Endothelial cell of umbilical vein (primary cell): Measurements from ENCODE around the gene PDE6B. TPM values are rescaled to one million over a fixed set of nuclear protein-coding genes. Genes with fewer than 3 reads are reported as not detected.

Experiments
- BruUV-seq: library from RNA; stranded (reverse); fragments of 400-500 nt; replicated peaks from 2 replicates; lab custom pipeline; 2021; lab: Mats Ljungman, UMichigan
- CTCF ChIA-PET: fragments of 300-600, 350-600 bp; sonication (Branson Sonifier 250); formaldehyde crosslinking; loops from one replicate; lab custom pipeline; 2021; ENCODE audit warnings: antibody characterized with exemption, inconsistent platforms; lab: Charles Lee
- POLR2A ChIA-PET: fragments of 300-600, 350-600 bp; sonication (Branson Sonifier 250); formaldehyde crosslinking; loops from one replicate; lab custom pipeline; 2021; ENCODE audit warnings: antibody characterized with exemption, inconsistent platforms; lab: Charles Lee
- DNase-seq: peaks from one replicate; pipeline ENCODE4 v3.0.0-alpha.2; 2011; ENCODE audit warnings: low read depth, low spot score
- FAIRE-seq: peaks from 2 replicates; lab custom pipeline; 2011; peaks lifted over from hg19 to GRCh38; lab: Jason Lieb, UNC
- H2AFZ ChIP-seq: 2 replicates; pipeline ENCODE4 v1.6.0; 2012; ENCODE audit warnings: low read depth, low read length, control low read depth, inconsistent platforms
- H3K27ac ChIP-seq: 2 replicates; pipeline ENCODE4 v1.5.1; 2011; ENCODE audit warnings: low read depth, mild to moderate bottlenecking, control low read depth, low read length, moderate library complexity; ENCODE audit not compliant: insufficient read depth
- H3K27me3 ChIP-seq, 2 experiments: 2 replicates each; pipeline versions ENCODE4 v1.6.0 to v1.6.1; 2011; ENCODE audit warnings: low read length in 2 of 2, mixed read lengths in 1 of 2; ENCODE audit not compliant: control insufficient read depth in 2 of 2, insufficient read depth in 2 of 2
- H3K36me3 ChIP-seq, 2 experiments: 2 replicates in 1 of 2; 3 replicates in 1 of 2; pipeline ENCODE4 v1.5.1; 2011; ENCODE audit warnings: low read length in 2 of 2, mild to moderate bottlenecking in 1 of 2, moderate library complexity in 1 of 2; ENCODE audit not compliant: control insufficient read depth in 2 of 2, insufficient read depth in 2 of 2; ENCODE audit errors: extremely low read depth in 1 of 2
- H3K4me1 ChIP-seq: 3 replicates; pipeline ENCODE4 v1.5.1; 2011; ENCODE audit warnings: mild to moderate bottlenecking, low read length; ENCODE audit not compliant: control insufficient read depth, insufficient read depth; ENCODE audit errors: extremely low read depth
- H3K4me2 ChIP-seq: 2 replicates; pipeline ENCODE4 v1.6.1; 2011; ENCODE audit warnings: low read length, control low read depth, mixed read lengths; ENCODE audit not compliant: insufficient read depth
- H3K4me3 ChIP-seq, 3 experiments: fragments of 200-600 bp in 1 of 3; sonication (generic), shearing (Covaris generic) in 1 of 3; replicated peaks in 1 of 3; 2 replicates each; pipeline ENCODE4 v1.5.1; 2011 to 2016; ENCODE audit warnings: control low read depth in 3 of 3, low read length in 3 of 3, mild to moderate bottlenecking in 2 of 3, inconsistent platforms in 1 of 3, low read depth in 1 of 3, moderate library complexity in 1 of 3; ENCODE audit not compliant: insufficient read depth in 1 of 3
- H3K79me2 ChIP-seq: 2 replicates; pipeline ENCODE4 v1.6.0; 2012; ENCODE audit warnings: low read length, inconsistent platforms; ENCODE audit not compliant: control insufficient read depth, insufficient read depth
- H3K9ac ChIP-seq: replicated peaks from 2 replicates; pipeline ENCODE3; 2011; ENCODE audit warnings: low read length, control low read depth; ENCODE audit not compliant: insufficient read depth; ENCODE audit errors: extremely low read depth
- H3K9me1 ChIP-seq: replicated peaks from 3 replicates; pipeline ENCODE4 v1.6.0; 2011; ENCODE audit warnings: mild to moderate bottlenecking, low read length; ENCODE audit not compliant: control insufficient read depth, insufficient read depth; ENCODE audit errors: extremely low read depth
- H3K9me3 ChIP-seq: replicated peaks from 2 replicates; pipeline ENCODE4 v1.5.1; 2012; ENCODE audit warnings: low read length, inconsistent platforms; ENCODE audit not compliant: control insufficient read depth, insufficient read depth
- H4K20me1 ChIP-seq: replicated peaks from 2 replicates; pipeline ENCODE3; 2011; ENCODE audit warnings: mild to moderate bottlenecking, low read length; ENCODE audit not compliant: control insufficient read depth, insufficient read depth; ENCODE audit errors: extremely low read depth
- CTCF ChIP-seq, 2 donors: IDR thresholded peaks; 1 replicate in 1 of 2; 2 replicates in 1 of 2; pipeline ENCODE4 v1.5.1; 2011; ENCODE audit warnings: low read length in 2 of 2, mild to moderate bottlenecking in 2 of 2, moderate library complexity in 2 of 2, control low read depth in 1 of 2, inconsistent platforms in 1 of 2, low read depth in 1 of 2; ENCODE audit not compliant: insufficient read depth in 1 of 2; ENCODE audit errors: extremely low read depth in 1 of 2
- EZH2 ChIP-seq: IDR thresholded peaks from 2 replicates; pipeline ENCODE4 v1.6.1; 2012; ENCODE audit warnings: borderline replicate concordance, low read depth, mild to moderate bottlenecking, moderate library complexity, low read length, inconsistent platforms; ENCODE audit not compliant: severe bottlenecking
- GATA2 ChIP-seq: IDR thresholded peaks from 2 replicates; pipeline ENCODE4 v1.7.0; 2011; ENCODE audit warnings: low read depth, mild to moderate bottlenecking, moderate library complexity, mixed read lengths, low read length; ENCODE audit not compliant: insufficient read length, insufficient read depth
- JUN ChIP-seq: IDR thresholded peaks from 2 replicates; pipeline ENCODE4 v1.6.1; 2011; ENCODE audit warnings: borderline replicate concordance, low read depth; ENCODE audit not compliant: insufficient read length, insufficient read depth
- MAX ChIP-seq: IDR thresholded peaks from 2 replicates; pipeline ENCODE4 v1.6.1; 2011; ENCODE audit not compliant: insufficient read depth, insufficient read length
- POLR2A ChIP-seq: IDR thresholded peaks from 2 replicates; pipeline ENCODE4 v1.6.1; 2012; ENCODE audit warnings: low read depth, mild to moderate bottlenecking, control low read depth, low read length
- dilution Hi-C: fragments of 300-500 bp; cut with MboI; formaldehyde crosslinking; loops from one replicate; pipeline ENCODE4 v1.15.0; 2019; ENCODE audit warnings: low sequenced_read_pairs; ENCODE audit not compliant: extremely low pct_ligation_motif_present
- intact Hi-C: fragments of 100-400 bp; cut with micrococcal nuclease; formaldehyde crosslinking; loops from one replicate; pipeline ENCODE4 v1.10.0; 2022
- polyA plus RNA-seq, 4 experiments: library from polyadenylated mRNA; depleted of rRNA in 3 of 4; stranded (reverse) in 3 of 4; unstranded in 1 of 4; fragments of >200 nt; gene quantifications; 2 replicates each; pipeline versions ENCODE4 v1.2.1 to v1.2.3, GENCODE V29; 2011 to 2012; ENCODE audit warnings: missing spikeins in 1 of 4
- total RNA-seq: library from RNA; stranded (reverse); gene quantifications from 2 replicates; pipeline ENCODE4 v1.2.3, GENCODE V29; 2021

PDE6B gene
- total and polyA plus RNA-seq, 2 donors (not counting 3 experiments of a cell fraction or from before 2014, with no cell fraction given), result 0.77 to 1.8 TPM

GRCh38 chr4:714087-714486 lies 88.7 kb downstream of the PDE6B start:
- BruUV-seq, result no TSS peak
- H3K36me3 ChIP-seq, result peaks cover 0 to 9% of the 10 kb centered on the region in 2 experiments
- no peak overlapping the region for H3K27ac ChIP-seq
- POLR2A ChIA-PET, result no interaction called here
- peaks cover 82% of the 10 kb centered on the region for H3K79me2 ChIP-seq
- H2AFZ ChIP-seq, result no peak overlapping the region
- DNase-seq (no peak), FAIRE-seq (no peak)
- no peak for TF ChIP-seq MAX
- intact Hi-C loops, result no loop called here
- H3K4me1 ChIP-seq, result no peaks in the 10 kb centered on the region
- H3K9me3 ChIP-seq, result no peaks in the 10 kb centered on the region
- no peak overlapping the region for H3K9ac ChIP-seq
- no peak overlapping the region for H3K4me2 ChIP-seq
- H3K27me3 ChIP-seq, result no peaks in the 10 kb centered on the region
- H4K20me1 ChIP-seq, result peaks cover 8% of the 10 kb centered on the region
- no peaks in the 10 kb centered on the region for H3K9me1 ChIP-seq
- H3K4me3 ChIP-seq, result no peak overlapping the region
- CTCF ChIA-PET, result no interaction called here
- dilution Hi-C loops, result no loop called here

GRCh38 chr4:717601-718320 lies 92.4 kb downstream of the PDE6B start:
- no peak for DNase-seq
- TF ChIP-seq GATA2 (no peak), JUN (no peak), EZH2 (no peak), POLR2A (no peak), CTCF (IDR thresholded peaks at IDR 0.05; ENCODE audit: extremely low read depth in 1 of 2, insufficient read depth in 1 of 2, low read depth in 1 of 2, low read length in 2 of 2) (no peak)
- Histone ChIP-seq H3K27me3 (no peaks in the 10 kb centered on the region), H3K36me3 (peaks cover under 1 to 4% of the 10 kb centered on the region in 2 experiments), H3K9ac (no peak overlapping the region), H3K79me2 (peaks cover 80% of the 10 kb centered on the region), H3K4me2 (no peak overlapping the region), H4K20me1 (no peaks in the 10 kb centered on the region), H3K9me1 (no peaks in the 10 kb centered on the region), H2AFZ (no peak overlapping the region), H3K9me3 (no peaks in the 10 kb centered on the region), H3K27ac (no peak overlapping the region), H3K4me3 (no peak overlapping the region), H3K4me1 (peaks cover 8% of the 10 kb centered on the region)
- CTCF ChIA-PET, result interaction anchor here (0.7 to 1.0 kb wide), 2 partner anchors 24 to 34 kb away, joined by 3 read pairs; no protein-coding TSS in a partner anchor
- intact Hi-C loops, result no loop called here
- POLR2A ChIA-PET, result no interaction called here
- dilution Hi-C loops, result no loop called here
- no TSS peak for BruUV-seq
- no peak for FAIRE-seq
